Activated CD4-positive, alpha-beta T cell treated with anti-CD3 and anti-CD28 coated beads for 24 hours (primary cell): Measurements from ENCODE around the gene SPHK2.
"Not testable (repeated sequence)": the region's sequence is repeated elsewhere in the genome, so short reads cannot be mapped to it uniquely, and the experiment has no call there.

Experiments
- DNase-seq, 2 donors: peaks; one replicate each; pipeline ENCODE4 v3.0.0-alpha.2; 2020; ENCODE audit warnings: low read depth in 2 of 2

Gene SPHK2

DNA sequence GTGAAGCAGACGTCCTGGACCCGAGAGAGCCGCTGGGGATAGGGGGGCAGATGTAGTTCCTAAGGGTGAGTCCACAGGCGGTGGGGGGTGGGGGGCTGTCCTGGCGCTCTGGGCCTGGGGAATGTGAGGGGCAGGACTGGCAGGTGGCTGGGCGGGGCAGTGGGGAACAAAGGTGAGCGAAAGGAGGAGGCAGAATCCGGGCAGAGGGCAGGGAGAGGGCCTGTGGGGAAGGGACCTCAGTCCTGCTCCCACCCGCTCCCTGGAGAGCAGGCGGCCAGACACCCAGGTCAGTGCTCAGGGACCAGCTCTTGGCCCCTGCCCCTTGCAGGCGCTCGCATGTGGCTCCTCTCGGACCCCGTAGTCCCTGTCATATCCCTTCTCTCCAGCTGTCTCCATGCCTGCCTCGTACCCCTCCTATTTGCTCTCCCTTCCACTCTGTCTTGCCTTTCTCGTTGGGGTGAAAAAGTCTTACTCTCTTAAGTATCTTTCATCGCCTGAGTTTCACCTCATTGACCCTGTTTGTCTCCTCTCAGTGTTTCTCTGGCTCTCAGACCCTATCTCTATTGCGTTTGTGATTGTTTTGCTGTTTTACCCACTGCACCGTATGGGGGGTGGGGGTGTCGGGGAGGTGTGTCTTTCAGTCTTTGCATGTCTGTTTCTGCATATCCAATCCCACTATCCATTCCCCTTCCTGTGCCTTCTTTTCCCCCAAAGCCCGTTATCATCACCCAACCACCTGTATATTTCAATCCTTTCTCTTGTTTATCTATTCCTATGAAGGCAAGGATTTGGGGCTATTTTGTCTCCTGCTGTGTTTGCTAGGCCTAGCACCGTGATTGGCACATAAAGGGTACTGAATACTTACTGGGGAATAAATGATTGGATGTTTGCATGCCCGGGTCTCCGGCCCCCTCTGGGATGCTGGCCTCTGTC, 5.8 kb downstream of the SPHK2 start:
- no peak for DNase-seq

DNA sequence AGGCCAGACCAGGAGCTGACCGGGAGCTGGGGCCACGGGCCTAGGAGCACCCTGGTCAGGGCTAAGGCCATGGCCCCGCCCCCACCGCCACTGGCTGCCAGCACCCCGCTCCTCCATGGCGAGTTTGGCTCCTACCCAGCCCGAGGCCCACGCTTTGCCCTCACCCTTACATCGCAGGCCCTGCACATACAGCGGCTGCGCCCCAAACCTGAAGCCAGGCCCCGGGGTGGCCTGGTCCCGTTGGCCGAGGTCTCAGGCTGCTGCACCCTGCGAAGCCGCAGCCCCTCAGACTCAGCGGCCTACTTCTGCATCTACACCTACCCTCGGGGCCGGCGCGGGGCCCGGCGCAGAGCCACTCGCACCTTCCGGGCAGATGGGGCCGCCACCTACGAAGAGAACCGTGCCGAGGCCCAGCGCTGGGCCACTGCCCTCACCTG, 6.6 kb downstream of the SPHK2 start:
- DNase-seq = no peak

DNA sequence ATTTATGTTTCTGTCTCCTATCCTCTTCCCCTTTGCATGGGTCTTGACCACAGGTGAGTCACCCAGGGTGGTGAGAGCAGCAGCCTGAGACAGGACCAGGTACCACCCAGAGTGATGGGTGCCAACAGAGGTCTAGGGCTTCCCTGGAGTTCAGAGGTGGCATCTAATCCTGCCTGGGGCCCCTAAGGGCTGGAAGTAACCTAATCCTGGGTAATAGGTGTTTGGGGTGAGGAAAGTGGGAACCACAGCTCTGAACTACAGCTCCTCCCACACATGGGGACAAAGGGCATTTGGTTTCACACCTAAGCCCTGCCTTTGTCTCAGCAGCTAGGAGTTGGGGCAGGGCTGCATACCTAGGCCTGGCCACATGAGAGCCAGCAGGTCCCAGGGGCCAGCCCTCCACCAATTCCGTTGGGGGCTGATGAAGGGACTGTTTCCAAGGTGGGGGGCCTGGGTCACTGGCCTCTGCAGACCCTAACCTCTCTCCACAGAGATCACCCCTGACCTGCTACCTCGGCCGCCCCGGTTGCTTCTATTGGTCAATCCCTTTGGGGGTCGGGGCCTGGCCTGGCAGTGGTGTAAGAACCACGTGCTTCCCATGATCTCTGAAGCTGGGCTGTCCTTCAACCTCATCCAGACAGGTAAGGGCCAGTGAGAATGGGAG, 8.0 kb downstream of the SPHK2 start:
- no peak for DNase-seq

DNA sequence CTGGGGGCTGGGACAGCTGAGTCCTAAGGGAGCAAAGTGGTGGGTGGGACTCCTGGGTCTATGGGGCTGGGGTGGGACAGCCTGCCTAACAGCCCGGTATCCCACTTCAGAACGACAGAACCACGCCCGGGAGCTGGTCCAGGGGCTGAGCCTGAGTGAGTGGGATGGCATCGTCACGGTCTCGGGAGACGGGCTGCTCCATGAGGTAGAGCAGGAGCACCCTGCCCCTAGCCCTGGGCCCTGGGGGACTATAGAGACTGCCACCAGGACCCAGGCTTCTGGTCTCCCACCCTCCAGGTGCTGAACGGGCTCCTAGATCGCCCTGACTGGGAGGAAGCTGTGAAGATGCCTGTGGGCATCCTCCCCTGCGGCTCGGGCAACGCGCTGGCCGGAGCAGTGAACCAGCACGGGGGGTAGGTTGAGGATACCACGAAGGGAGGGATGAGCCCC, 8.6 kb downstream of the SPHK2 start:
- DNase-seq = no peak

DNA sequence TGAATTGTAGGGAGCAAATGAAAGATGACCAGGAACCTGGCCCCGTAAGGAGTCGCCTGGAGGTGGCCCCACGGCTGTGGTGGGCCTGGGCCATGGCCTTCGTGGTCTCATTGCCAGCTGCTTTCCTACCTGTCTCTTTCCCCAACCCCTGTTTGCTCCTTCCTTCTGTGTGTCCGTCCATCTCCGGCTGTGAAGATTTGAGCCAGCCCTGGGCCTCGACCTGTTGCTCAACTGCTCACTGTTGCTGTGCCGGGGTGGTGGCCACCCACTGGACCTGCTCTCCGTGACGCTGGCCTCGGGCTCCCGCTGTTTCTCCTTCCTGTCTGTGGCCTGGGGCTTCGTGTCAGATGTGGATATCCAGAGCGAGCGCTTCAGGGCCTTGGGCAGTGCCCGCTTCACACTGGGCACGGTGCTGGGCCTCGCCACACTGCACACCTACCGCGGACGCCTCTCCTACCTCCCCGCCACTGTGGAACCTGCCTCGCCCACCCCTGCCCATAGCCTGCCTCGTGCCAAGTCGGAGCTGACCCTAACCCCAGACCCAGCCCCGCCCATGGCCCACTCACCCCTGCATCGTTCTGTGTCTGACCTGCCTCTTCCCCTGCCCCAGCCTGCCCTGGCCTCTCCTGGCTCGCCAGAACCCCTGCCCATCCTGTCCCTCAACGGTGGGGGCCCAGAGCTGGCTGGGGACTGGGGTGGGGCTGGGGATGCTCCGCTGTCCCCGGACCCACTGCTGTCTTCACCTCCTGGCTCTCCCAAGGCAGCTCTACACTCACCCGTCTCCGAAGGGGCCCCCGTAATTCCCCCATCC, 9.4 kb downstream of the SPHK2 start:
- DNase-seq = no peak

DNA sequence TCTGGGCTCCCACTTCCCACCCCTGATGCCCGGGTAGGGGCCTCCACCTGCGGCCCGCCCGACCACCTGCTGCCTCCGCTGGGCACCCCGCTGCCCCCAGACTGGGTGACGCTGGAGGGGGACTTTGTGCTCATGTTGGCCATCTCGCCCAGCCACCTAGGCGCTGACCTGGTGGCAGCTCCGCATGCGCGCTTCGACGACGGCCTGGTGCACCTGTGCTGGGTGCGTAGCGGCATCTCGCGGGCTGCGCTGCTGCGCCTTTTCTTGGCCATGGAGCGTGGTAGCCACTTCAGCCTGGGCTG, 9.9 kb downstream of the SPHK2 start:
- DNase-seq = no peak

DNA sequence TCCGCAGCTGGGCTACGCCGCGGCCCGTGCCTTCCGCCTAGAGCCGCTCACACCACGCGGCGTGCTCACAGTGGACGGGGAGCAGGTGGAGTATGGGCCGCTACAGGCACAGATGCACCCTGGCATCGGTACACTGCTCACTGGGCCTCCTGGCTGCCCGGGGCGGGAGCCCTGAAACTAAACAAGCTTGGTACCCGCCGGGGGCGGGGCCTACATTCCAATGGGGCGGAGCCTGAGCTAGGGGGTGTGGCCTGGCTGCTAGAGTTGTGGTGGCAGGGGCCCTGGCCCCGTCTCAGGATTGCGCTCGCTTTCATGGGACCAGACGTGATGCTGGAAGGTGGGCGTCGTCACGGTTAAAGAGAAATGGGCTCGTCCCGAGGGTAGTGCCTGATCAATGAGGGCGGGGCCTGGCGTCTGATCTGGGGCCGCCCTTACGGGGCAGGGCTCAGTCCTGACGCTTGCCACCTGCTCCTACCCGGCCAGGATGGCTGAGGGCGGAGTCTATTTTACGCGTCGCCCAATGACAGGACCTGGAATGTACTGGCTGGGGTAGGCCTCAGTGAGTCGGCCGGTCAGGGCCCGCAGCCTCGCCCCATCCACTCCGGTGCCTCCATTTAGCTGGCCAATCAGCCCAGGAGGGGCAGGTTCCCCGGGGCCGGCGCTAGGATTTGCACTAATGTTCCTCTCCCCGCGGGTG, 10.4 kb downstream of the SPHK2 start:
- no peak for DNase-seq

DNA sequence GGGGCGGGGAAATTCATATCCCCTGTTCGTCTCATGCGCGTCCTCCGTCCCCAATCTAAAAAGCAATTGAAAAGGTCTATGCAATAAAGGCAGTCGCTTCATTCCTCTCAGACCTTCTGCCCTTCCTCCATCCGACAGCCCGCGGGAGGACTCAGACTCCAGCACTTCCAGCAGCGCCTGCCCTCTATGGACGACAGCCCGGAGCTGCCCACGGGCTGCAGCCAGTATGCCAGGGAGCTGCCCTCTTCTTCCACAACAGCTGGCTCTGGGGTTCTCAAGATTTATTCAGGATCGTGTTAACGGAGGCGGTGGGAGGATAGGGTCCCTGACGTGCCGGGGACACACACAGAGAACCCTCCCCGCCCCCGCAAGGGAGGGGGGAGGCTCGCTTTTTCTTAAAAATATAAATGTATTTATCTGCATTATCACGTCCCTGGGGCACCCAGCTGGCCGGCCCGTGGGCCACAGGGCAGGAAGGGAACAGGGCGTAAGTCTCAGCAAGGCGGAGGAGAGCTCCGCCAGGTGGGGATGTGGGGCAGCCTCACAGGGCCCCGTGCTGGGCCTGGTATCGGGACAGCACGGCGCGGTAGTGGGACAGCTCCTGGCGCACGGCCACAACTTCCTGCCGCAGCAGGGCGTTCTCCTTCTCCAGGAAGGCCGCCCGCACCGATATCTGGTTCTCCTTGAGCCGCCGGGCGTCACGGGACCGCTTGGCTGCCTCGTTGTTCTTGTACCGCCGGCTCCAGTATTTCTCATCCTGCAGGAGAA, 11.2 kb downstream of the SPHK2 start:
- DNase-seq = no peak

DNA sequence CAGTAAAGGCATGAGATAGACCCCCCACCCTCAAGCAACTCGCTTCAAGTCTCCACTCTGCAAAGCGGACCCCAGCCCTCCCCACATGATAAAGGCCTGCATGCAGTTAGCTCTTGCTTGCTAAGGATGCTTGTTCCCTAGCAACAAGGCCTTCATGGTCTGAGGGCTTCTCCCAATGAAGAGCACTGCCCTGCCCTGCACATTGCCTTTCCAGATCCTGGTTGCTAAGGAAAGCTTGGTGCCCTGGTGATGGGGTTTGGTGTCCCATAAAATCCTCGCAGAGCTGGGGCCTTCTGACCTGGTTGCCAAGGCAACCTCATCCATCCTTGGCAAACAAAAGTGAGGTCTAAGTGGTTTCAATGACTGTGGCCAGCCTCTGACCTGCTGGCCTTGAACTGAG, 11.9 kb downstream of the SPHK2 start:
- no peak for DNase-seq

DNA sequence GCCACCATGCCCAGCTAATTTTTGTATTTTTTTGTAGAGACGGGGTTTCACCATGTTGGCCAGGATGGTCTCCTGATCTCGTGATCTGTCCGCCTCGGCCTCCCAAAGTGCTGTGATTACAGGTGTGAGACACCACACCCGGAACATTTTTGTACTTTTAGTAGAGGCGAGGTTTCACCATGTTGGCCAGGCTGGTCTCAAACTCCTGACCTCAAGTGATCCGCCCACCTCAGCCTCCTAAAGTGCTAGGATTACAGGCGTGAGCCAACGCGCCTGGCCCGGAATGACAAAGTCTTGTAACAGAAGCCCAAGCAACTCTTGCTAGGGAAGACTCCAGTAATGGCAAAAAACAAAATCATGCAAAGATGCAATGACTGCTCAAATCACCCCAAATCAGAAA, 13.0 kb downstream of the SPHK2 start:
- not testable (repeated sequence) for DNase-seq

DNA sequence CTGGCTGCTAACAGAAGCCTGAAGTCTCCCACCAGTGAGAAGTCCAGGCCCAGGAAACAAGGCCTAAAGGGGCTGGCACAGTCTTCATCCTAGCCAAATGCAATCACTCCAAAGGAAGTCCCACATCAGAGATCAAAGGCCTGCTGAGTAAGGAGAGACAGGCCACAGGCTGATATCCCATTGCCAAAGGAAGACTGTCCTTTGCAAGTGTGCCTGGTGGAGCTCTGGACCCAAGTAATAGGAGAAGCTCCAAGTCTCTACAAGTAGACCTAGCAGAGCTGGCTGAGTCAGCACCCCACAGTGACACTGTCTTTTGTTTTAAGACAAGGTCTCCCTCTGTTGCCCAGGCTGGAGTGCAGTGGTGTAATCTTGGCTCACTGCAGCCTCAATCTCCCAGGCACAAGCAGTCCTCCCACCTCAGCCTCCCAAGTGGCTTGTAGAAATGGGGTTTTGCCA, 13.4 kb downstream of the SPHK2 start:
- DNase-seq = no peak

DNA sequence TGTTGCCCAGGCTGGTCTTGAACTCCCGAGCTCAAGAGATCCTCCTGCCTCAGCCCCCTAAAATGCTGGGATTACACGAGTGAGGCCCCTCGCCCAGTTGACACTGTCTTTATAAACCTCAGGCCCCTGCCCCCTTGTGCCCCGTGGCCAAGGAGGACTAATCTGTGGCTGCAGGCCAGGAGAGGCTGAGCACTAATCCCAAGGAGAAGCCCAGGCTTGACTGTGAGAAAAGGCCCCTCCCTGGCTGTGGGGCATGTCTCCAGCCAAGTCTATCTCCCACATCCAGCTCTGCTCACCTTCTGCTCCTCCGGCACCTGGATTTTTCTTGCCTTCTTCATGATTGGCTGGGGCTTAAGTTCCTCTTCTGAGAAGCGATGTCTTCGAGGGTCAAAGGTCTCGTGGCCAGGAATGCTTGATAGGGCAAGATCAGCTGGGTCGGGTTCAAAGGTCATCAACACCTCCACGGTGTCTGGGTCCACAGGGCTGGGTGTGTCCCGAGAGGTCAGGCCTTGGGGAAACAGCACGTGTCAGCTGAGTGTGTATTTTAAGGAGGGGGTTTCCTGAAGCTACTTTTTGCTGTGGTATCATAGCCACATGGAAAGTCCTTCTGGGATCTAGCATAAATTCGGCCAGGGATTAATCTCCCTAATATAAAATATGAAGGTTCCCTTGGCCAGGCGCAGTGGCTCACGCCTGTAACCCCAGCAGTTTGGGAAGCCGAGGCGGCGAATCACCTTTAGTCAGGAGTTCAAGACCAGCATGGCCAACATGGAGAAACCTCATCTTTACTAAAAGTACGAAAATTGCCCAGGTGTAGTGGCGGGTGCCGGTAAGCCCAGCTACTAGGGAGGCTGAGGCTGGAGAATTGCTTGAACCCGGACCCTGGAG, 14.1 kb downstream of the SPHK2 start:
- no peak for DNase-seq

DNA sequence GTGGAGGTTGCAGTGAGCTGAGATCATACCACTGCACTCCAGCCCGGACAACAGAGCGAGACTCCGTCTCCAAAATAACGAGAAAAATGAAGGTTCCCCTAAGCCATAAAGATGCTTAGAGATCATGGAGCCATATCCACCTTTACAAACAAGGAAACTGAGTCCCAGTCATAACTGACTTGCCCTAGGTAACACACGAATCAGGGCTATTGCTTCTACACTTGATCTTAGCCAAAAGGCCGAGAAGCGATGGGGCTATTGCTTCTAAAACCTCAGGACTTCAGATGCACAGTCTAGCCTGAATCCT, 14.7 kb downstream of the SPHK2 start:
- DNase-seq = no peak

DNA sequence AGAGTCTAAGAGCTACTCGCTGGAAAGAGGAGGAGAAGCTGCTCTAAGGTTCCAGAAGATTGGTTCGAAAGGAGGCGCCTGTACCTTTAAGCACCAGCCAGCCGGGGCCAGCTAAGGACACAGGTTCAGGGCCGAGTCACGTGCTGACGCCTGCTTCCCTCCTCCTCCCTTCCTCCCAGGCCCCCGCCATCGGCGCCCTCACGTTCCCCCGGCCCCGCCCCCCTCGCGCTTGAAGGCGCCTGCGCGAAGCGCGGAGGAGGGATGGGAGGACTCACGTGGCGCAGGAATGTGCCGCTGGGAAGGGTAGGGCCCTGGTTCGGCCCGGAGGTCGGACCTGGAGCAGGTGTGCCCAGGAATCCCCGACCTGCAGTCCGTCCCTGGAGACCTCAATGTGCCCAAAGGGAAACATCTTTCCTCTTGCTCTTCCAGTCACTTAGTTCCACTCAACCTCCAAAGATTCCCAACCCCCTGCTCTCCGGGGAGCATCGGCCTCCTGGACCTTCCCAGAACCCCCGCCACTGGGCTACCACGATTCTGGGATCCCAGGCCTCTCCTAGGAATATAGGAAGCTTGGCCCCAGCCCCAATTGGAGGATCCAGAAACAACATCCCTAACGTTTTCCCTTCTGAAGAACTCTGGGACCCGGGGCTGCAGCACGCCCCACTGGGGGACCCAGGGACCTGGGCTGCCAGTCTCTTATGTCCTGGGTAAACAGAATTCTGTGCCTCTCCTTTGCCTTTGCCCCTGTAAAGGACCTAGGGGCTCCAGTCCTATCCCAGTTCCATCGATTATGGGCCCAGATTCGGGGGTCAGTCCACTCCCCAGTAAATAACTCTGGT, 15.3 kb downstream of the SPHK2 start:
- DNase-seq = peak; percentile 92 to 93

DNA sequence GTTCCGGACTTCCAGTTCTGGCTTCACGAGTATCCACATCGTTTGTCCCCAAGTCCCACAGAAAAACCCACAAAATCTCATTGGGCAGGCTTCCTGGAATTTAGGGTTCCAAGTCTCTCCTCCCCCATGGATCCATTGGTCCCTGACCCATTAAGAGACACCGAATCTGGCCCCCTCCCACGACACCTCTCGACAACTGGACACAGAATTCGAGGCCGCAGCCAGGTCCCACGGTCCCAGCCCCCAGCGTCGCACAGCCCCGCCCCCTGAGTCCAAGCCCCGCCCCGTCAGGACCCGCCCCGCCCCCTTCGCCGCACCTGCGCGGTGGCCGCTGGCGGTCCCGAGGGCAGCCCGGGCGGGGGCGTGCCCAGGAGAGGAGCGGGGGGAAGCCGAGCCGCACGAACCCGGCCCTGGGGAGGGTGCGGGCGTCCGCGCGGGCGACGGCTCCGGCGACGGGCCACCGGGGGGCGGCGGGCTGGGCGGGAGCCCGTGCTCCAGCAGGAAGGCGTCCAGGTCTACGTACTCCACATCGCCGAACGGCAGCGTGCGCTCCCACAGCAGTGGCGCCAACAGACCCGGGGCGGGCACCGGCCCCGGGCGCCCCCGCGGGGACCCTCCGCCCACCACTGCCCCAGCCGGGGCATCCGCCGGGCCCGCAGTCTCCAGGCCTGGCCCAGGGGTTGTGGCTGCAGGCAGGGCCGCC, 16.1 kb downstream of the SPHK2 start:
- DNase-seq = peak; percentile 66

DNA sequence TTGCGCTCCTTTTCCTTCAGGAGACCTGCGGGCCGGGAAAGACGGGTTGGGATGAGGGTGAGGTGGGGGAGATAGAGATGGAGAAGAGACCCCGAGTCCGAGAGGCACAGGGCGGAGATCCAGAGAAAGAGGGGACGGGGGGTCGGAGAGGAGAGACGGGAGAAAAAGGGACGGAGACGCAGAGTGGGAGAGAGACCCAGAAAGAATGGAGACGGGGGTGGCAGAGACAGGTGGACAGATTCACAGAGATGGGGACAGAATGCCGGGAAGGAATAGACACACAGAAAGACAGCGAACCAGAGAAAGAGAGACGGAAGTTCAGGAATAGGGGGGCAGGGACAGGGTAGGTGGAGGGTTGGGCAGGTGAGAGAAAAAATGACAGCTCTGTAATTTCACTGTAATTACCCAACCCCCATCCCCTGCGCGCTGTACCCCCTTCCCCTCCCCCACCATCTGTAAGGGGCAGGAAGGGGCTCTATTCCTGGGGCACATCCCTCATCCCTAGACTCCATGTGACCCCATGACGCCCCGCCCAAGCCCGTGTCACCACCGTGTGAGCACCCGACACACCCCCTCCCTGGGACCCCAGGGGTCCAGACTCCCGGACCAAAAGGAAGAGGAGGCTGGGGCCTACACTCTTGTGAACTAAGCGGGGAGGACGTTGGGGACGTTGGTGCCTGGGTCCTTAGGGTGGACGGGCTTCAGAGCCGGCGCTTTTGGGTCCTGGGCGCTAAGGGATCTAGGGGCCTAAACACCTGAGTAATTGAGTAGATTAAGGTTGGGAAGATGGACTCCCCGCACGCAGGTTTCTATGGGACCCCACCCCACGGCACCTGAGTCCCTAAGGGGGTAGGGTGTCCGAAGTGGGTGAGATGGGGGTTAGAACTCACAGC, 16.9 kb downstream of the SPHK2 start:
- DNase-seq = no peak

DNA sequence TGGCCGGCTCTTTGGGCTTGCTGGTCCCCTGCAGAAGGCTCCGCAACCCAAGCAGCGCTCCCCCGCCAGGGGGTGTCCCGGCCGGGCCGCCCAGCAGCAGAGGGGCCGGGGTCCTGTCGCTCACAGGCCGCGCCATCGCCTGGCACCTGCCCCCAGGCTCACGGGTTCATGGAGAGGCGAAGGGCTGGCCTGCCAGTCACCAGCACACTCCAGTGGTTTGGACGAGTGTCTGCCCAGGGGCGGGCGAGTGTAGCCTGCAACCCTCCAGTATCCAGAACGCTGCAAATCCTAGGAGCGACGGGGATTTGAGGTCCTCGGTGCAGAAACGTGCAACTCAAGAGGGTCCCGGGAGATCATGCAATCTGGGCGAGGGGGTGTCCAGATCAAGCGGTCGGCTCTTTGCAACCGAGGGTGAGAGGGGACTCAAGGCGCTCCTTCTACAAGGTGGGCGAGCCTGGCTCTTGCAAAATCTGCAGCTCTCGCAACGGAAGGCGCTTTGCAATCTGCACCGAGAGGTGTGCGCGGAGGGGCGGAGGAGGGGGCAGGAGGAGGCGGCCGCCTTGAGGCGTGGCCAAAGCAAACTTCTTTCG, 17.6 kb downstream of the SPHK2 start, which contains the start of gene DBP:
Gene DBP (minus strand): TSS at position 521 of the 590 bp plus-strand sequence. CDS start 385 bp downstream, at position 136.
- DNase-seq = no peak
